Panc1 (cell line): ENCODE data around the gene OARD1. TPM values are rescaled to one million over a fixed set of nuclear protein-coding genes. Genes with fewer than 3 reads are reported as not detected.

Source experiments
- ATAC-seq: fragments of 200-7000 bp; cut with Tn5 transposase; 2 replicates; pipeline ENCODE4 v1.9.1; 2020; ENCODE audit warnings: mild to moderate bottlenecking, moderate library complexity
- BruUV-seq: library from RNA; stranded (reverse); fragments of 400-500 nt; replicated peaks from 2 replicates; lab custom pipeline; 2021; lab: Mats Ljungman, UMichigan
- CTCF ChIA-PET: fragments of 300-600 bp; sonication (Branson Sonifier 250); formaldehyde crosslinking; loops from one replicate; lab custom pipeline; 2022; ENCODE audit warnings: antibody characterized with exemption; lab: Charles Lee
- POLR2A ChIA-PET: fragments of 300-600 bp; sonication (Branson Sonifier 250); formaldehyde crosslinking; loops from one replicate; lab custom pipeline; 2022; ENCODE audit warnings: antibody characterized with exemption; lab: Charles Lee
- DNase-seq: peaks from one replicate; pipeline ENCODE4 v3.0.0-alpha.2; 2010; ENCODE audit warnings: low read depth, low spot score
- H3K27ac ChIP-seq: 2 replicates; pipeline ENCODE4 v1.5.1; 2011; ENCODE audit warnings: mild to moderate bottlenecking, low read length, inconsistent platforms
- H3K27me3 ChIP-seq: fragments of 200-500 bp; sonication (Bioruptor generic); 2 replicates; pipeline ENCODE4 v1.6.0; 2014; ENCODE audit warnings: low read length, inconsistent platforms; ENCODE audit not compliant: control insufficient read depth, insufficient read depth
- H3K36me3 ChIP-seq: fragments of 200-500 bp; sonication (Bioruptor generic); 2 replicates; pipeline ENCODE4 v1.5.1; 2014; ENCODE audit warnings: inconsistent platforms, mild to moderate bottlenecking, low read length, moderate library complexity; ENCODE audit not compliant: control insufficient read depth, insufficient read depth
- H3K4me1 ChIP-seq: 2 replicates; pipeline ENCODE4 v1.5.1; 2011; ENCODE audit warnings: inconsistent platforms, mild to moderate bottlenecking, low read length, moderate library complexity; ENCODE audit not compliant: control insufficient read depth, insufficient read depth
- H3K4me3 ChIP-seq, 2 experiments: 2 replicates each; pipeline ENCODE4 v1.5.1; 2011 to 2012; ENCODE audit warnings: low read depth in 2 of 2, low read length in 2 of 2, mild to moderate bottlenecking in 2 of 2, inconsistent platforms in 1 of 2, moderate library complexity in 1 of 2
- H3K9me3 ChIP-seq: fragments of 200-500 bp; sonication (Bioruptor generic); 2 replicates; pipeline ENCODE4 v1.5.1; 2014; ENCODE audit warnings: low read depth, mild to moderate bottlenecking, inconsistent platforms, low read length, moderate library complexity; ENCODE audit not compliant: control insufficient read depth, insufficient read depth
- POLR2AphosphoS5 ChIP-seq: IDR thresholded peaks from 2 replicates; pipeline ENCODE4 v1.6.1; 2012; ENCODE audit warnings: mild to moderate bottlenecking, low read depth, low read length, moderate library complexity
- SIN3A ChIP-seq: IDR thresholded peaks from 2 replicates; pipeline ENCODE4 v1.6.1; 2012; ENCODE audit warnings: low read depth, mild to moderate bottlenecking, low read length, moderate library complexity, borderline replicate concordance; ENCODE audit not compliant: insufficient read depth
- TCF7L2 ChIP-seq: IDR thresholded peaks from 2 replicates; pipeline ENCODE4 v1.6.1; 2011; ENCODE audit warnings: mild to moderate bottlenecking, low read depth, low read length, inconsistent platforms
- in situ Hi-C: cut with HindIII; loops from 2 replicates; pipeline ENCODE4 v1.10.0; 2016; ENCODE audit warnings: low sequenced_read_pairs, low pct_unique_long_range_greater_than_20kb
- intact Hi-C: fragments of 100-400 bp; cut with micrococcal nuclease; formaldehyde crosslinking; loops from one replicate; pipeline ENCODE4 v1.10.0; 2022; ENCODE audit not compliant: unreplicated experiment
- total RNA-seq: library from RNA; stranded (reverse); gene quantifications from one replicate; pipeline ENCODE4 v1.2.1, GENCODE V29; 2021; ENCODE audit not compliant: unreplicated experiment
- TF ChIP-seq, protein P1 (sequence below): fragments of 450-650 bp; IDR thresholded peaks from 2 replicates; pipeline ENCODE4 v1.5.1; 2017; ENCODE audit warnings: mild to moderate bottlenecking
- TF ChIP-seq, protein P2 (sequence below), 2 experiments: IDR thresholded peaks; 2 replicates each; pipeline ENCODE4 v1.6.1; 2011 to 2012; ENCODE audit warnings: low read depth in 2 of 2, control low read depth in 1 of 2, low read length in 1 of 2, mild to moderate bottlenecking in 1 of 2, moderate library complexity in 1 of 2; ENCODE audit not compliant: insufficient read depth in 1 of 2

The OARD1 gene
- total RNA-seq, 1 experiment from 2014 or later: 18.2 TPM

DNA sequence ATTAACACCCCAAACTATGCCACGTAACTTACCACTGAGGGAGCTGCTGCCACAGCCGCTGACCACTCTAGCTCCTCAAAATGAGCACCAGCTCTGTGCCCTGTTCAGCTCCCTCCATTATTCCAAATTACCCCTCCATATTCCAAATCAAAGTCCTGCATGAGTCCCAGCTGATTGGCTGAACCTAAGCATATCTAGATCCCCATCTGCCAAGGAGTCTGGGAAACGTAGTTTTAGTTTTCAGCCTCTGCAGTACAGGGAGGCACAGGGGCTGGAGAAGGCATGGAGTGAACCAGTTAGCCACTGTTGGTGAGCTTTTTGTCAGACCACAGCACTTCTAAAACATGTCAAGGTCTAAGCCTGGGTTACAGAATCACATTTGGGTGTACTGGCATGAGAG, 49.0 kb downstream of the OARD1 start:
- H3K36me3 ChIP-seq: no peaks in the 10 kb centered on the region
- in situ Hi-C loops (no loop called here), intact Hi-C loops (loop anchor here (2.0 kb wide), 1 partner anchor 126 kb away; no protein-coding TSS in a partner anchor)
- POLR2A ChIA-PET: interaction anchor here (0.5 kb wide), 1 partner anchor 9 kb away, joined by 4 read pairs; no protein-coding TSS in a partner anchor
- H3K9me3 ChIP-seq: no peaks in the 10 kb centered on the region
- DNase-seq (no peak), ATAC-seq (no peak)
- H3K27me3 ChIP-seq: no peaks in the 10 kb centered on the region
- H3K4me3 ChIP-seq: no peak overlapping the region
- CTCF ChIA-PET: no interaction called here
- TF ChIP-seq, protein P1, sequence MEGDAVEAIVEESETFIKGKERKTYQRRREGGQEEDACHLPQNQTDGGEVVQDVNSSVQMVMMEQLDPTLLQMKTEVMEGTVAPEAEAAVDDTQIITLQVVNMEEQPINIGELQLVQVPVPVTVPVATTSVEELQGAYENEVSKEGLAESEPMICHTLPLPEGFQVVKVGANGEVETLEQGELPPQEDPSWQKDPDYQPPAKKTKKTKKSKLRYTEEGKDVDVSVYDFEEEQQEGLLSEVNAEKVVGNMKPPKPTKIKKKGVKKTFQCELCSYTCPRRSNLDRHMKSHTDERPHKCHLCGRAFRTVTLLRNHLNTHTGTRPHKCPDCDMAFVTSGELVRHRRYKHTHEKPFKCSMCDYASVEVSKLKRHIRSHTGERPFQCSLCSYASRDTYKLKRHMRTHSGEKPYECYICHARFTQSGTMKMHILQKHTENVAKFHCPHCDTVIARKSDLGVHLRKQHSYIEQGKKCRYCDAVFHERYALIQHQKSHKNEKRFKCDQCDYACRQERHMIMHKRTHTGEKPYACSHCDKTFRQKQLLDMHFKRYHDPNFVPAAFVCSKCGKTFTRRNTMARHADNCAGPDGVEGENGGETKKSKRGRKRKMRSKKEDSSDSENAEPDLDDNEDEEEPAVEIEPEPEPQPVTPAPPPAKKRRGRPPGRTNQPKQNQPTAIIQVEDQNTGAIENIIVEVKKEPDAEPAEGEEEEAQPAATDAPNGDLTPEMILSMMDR: no peak
- no peak for TF ChIP-seq SIN3A
- no peak for TF ChIP-seq POLR2AphosphoS5
- TF ChIP-seq, protein P2, sequence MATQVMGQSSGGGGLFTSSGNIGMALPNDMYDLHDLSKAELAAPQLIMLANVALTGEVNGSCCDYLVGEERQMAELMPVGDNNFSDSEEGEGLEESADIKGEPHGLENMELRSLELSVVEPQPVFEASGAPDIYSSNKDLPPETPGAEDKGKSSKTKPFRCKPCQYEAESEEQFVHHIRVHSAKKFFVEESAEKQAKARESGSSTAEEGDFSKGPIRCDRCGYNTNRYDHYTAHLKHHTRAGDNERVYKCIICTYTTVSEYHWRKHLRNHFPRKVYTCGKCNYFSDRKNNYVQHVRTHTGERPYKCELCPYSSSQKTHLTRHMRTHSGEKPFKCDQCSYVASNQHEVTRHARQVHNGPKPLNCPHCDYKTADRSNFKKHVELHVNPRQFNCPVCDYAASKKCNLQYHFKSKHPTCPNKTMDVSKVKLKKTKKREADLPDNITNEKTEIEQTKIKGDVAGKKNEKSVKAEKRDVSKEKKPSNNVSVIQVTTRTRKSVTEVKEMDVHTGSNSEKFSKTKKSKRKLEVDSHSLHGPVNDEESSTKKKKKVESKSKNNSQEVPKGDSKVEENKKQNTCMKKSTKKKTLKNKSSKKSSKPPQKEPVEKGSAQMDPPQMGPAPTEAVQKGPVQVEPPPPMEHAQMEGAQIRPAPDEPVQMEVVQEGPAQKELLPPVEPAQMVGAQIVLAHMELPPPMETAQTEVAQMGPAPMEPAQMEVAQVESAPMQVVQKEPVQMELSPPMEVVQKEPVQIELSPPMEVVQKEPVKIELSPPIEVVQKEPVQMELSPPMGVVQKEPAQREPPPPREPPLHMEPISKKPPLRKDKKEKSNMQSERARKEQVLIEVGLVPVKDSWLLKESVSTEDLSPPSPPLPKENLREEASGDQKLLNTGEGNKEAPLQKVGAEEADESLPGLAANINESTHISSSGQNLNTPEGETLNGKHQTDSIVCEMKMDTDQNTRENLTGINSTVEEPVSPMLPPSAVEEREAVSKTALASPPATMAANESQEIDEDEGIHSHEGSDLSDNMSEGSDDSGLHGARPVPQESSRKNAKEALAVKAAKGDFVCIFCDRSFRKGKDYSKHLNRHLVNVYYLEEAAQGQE (IDR thresholded peaks at IDR 0.05; ENCODE audit: insufficient read depth in 1 of 2, low read depth in 2 of 2, low read length in 1 of 2): no peak
- TF ChIP-seq TCF7L2: no peak
- H3K4me1 ChIP-seq: peaks cover 33% of the 10 kb centered on the region
- no TSS peak for BruUV-seq
- H3K27ac ChIP-seq: peak overlapping the region; percentile 91

DNA sequence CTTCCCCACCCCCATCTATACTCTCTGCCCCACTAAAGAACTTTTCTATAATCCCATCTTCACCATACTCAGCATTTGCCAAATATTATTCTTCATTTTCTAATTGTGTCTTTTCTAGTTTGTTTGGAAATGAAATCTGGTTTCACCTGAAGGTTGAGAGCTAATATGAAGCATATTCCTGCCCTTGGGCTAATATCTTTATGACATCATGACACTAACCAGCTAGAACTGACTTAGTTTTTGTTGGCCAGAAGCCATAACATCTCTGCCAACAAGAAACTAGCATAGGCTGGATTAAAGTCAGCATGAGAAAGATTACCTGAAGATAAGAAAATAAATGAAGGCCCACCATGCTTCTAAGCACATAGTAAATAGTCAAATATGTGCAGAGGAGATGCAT, 49.9 kb downstream of the OARD1 start:
- in situ Hi-C loops: no loop called here

More for the DNA sequence above, 49.9 kb downstream of the OARD1 start:
- H3K9me3 ChIP-seq: no peaks in the 10 kb centered on the region
- BruUV-seq: no TSS peak
- no peak overlapping the region for H3K4me3 ChIP-seq
- H3K27me3 ChIP-seq: no peaks in the 10 kb centered on the region
- peak overlapping the region; percentile 91 for H3K27ac ChIP-seq
- no peaks in the 10 kb centered on the region for H3K36me3 ChIP-seq
- TF ChIP-seq SIN3A: no peak
- TF ChIP-seq, protein P2 (IDR thresholded peaks at IDR 0.05; ENCODE audit: insufficient read depth in 1 of 2, low read depth in 2 of 2, low read length in 1 of 2): no peak
- TF ChIP-seq TCF7L2: no peak
- no peak for TF ChIP-seq POLR2AphosphoS5
- TF ChIP-seq, protein P1: 0 out of 2 replicates have a peak, but pooled peaks have one; percentile 8
- DNase-seq: no peak
- CTCF ChIA-PET: interaction anchor here (0.6 to 0.7 kb wide), 2 partner anchors 24 to 145 kb away, joined by 3 to 8 read pairs; no protein-coding TSS in a partner anchor
- ATAC-seq: no peak
- POLR2A ChIA-PET: no interaction called here
- intact Hi-C loops: loop anchor here (2.0 kb wide), 1 partner anchor 125 kb away; no protein-coding TSS in a partner anchor
- peaks cover 33% of the 10 kb centered on the region for H3K4me1 ChIP-seq
